H54 (cell line): ENCODE data around the gene LDAF1.
"Not testable (repeated sequence)": the region's sequence is repeated elsewhere in the genome, so short reads cannot be mapped to it uniquely, and the experiment has no call there.

Experiments
- DNase-seq: peaks from one replicate; pipeline ENCODE4 v3.0.0; 2011; ENCODE audit warnings: low spot score, mixed read lengths; ENCODE audit not compliant: insufficient read length
- FAIRE-seq: peaks from 3 replicates; lab custom pipeline; 2011; peaks lifted over from hg19 to GRCh38; lab: Jason Lieb, UNC
- POLR2A ChIP-seq: IDR thresholded peaks from 2 replicates; pipeline ENCODE4 v1.6.1; 2011; ENCODE audit warnings: low read depth, mild to moderate bottlenecking, low read length

The LDAF1 gene

GRCh38 chr16:21158208-21159110 lies at the start of gene LDAF1:
TSS of gene LDAF1 (plus strand) at chr16:21158674. CDS start at chr16:21161183, 2,509 bp downstream.
- peak; percentile 27 for FAIRE-seq
- peak; percentile 87 for DNase-seq
- TF ChIP-seq POLR2A, result peak; percentile 20; the same call in 1 of the 2 replicates

DNA sequence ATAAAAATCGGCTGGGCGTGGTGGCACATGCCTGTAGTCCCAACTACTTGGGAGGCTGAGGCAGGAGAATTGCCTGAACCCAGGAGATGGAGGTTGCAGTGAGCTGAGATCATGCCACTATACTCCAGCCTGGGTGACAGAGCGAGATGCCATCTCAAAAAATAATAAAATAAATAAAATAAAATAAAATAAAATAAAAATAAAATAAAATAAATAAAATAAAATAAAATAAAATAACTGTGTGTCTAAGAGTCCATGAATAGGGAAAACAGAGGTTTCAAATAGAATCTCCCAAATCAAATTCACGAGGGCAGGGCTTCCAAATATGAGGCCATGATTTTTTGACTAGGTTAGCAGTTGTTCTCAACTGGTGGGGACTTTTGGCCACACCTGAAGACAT lies 42.9 kb upstream of the LDAF1 start:
- not testable (repeated sequence) for FAIRE-seq, DNase-seq

DNA sequence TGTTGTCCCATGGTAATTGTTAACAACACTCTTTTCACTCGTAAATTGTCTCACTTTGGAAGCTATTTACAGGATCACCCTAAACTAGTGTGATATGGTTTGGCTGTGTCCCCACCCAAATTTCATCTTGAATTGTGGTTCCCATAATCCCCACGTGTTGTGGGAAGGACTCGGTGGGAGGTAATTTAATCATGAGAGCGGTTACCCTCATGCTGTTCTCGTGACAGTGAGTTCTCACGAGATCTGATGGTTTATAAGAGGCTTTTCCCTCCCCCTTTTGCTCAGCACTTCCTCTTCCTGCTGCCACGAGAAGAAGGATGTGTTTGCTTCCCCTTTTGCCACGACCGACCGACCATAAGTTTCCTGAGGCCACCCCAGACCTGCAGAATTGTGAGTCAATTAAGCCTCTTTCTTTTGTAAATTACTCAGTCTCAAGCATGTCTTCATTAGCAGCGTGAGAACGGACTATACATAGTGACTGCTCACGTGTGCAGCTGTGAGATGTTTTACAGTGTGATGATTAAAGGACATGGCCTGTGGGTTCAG lies 42.3 kb upstream of the LDAF1 start:
- no peak for TF ChIP-seq POLR2A
- FAIRE-seq (no peak), DNase-seq (no peak)

GRCh38 chr16:21117567-21117966 lies 40.9 kb upstream of the LDAF1 start:
- FAIRE-seq (no peak), DNase-seq (no peak)
- TF ChIP-seq POLR2A, result no peak

- FAIRE-seq, result no peak
- TF ChIP-seq POLR2A, result no peak
- DNase-seq, result no peak
Observed at GRCh38 chr16:21120976-21121520, 37.4 kb upstream of the LDAF1 start.

DNA sequence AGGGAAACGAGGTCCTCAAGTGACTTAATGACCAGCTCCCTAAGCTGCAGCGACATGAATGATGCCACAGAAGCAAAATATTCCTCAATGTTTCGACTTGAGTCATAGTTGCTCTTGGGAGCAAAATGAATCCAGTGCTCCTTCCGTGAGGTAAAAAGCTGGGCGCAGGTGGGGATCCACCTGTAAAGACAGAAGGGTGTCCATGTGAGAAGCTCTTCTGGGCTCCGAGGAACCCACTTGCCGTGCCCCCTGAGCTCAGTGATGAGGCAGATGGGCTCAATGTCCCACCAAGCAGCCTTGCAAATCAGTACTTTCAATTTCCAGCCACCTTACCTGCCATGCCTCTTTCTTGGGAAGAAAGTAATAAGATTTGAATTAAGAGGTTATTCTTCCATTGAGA lies 33.3 kb upstream of the LDAF1 start:
- no peak for TF ChIP-seq POLR2A
- no peak for DNase-seq
- no peak for FAIRE-seq

DNA sequence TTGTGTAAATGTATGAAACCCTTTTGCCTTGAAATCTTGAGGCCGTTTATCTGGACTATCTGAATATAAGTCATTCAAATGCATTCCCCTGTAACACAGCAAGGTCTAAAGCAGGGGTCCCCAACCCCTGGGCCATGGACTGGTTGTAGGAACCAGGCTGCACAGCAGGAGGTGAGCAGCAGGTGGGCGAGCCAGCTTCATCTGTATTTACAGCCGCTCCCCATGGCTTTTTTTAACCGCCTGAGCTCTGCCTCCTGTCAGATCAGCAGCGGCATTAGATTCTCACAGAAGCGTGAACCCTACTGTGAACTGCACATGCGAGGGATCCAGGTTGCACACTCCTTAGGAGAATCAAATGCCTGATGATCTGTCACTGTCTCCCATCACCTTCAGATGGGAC lies 32.0 kb upstream of the LDAF1 start:
- DNase-seq, result no peak
- FAIRE-seq, result no peak
- no peak for TF ChIP-seq POLR2A

DNA sequence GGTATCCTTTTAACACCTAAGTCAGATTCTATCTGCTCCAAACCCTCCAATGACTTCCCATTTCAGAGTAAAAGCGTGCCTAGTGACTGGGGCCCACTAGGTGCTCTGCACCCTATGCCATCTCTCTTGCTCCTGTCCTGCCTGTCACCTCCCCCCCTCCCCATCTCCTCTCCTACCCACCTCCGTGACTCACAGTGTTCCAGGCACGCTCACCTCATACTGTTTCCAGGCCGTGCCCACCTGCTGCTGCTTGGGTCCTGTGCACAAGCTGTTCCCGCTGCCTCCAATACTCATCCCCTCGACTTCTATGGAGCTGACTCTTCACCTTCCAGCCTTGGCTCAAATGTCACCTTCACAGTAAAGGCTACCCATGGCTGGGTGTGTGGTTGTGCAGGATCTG lies 29.5 kb upstream of the LDAF1 start:
- DNase-seq (no peak), FAIRE-seq (no peak)
- TF ChIP-seq POLR2A, result no peak

DNA sequence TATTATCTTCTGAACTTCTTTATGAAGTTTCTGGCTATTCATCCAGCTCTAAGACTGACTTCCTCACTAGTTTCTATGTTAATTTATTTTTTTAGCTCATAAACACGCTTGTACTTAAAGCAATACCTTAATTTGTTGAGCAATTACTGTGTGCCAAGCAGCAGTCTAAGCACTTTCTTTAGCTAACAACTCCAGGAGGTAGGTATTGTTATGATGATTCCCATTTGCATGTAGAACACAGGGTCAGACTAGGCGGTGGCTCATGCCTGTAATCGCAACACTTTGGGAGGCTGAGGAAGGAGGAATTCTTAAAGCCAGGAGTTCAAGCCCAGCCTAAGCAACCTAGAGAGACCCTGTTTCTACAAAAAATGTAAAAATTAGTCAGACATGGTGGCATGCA lies 27.7 kb upstream of the LDAF1 start:
- DNase-seq, result no peak
- no peak for FAIRE-seq
- no peak for TF ChIP-seq POLR2A

GRCh38 chr16:21134053-21134452 lies 24.4 kb upstream of the LDAF1 start:
- TF ChIP-seq POLR2A, result no peak
- FAIRE-seq, result no peak
- DNase-seq, result no peak

- no peak for FAIRE-seq
Observed at GRCh38 chr16:21145738-21146137, 12.7 kb upstream of the LDAF1 start.

DNA sequence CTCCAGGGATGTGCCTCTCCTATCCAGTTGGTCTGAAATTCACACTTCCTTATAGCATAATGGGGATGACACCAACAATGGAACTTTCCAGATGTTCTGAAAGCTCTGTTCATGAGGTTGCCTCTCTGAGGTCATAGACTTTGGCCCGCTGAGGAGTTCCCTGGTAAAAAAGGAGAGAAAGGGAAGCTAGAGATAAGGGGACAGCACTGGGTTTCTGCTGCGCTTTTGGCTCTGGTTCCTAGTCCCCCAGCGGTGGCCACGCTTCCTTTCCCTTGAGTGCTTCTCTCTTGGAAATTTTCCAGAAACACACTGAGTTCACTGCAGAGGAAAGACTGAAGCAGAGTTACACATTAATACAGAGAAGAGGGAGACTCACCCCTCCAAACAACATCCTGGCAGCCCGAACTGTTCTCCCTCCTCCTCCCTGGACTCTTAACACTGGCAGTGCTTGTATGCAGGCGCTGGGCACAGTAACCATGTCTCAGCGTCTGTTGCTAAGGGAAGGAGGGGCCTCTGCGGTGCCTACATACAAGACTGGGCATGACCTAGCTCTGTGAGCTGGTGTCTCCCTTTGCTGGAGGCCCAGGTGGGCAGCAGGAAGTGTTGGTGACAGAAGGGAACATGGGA lies 8.0 kb upstream of the LDAF1 start, which contains the start of gene DNAH3:
Gene DNAH3 (minus strand): TSS at position 472 of the 627 bp plus-strand sequence. CDS start 527 bp downstream, outside the sequence.
- DNase-seq (no peak), FAIRE-seq (no peak)
- no peak for TF ChIP-seq POLR2A

More at GRCh38 chr16:21145738-21146137, 12.7 kb upstream of the LDAF1 start:
- no peak for TF ChIP-seq POLR2A
- no peak for DNase-seq

- not testable (repeated sequence) for DNase-seq, FAIRE-seq
Observed at GRCh38 chr16:21152160-21153030, 6.1 kb upstream of the LDAF1 start.

- not testable (repeated sequence) for DNase-seq, FAIRE-seq
Observed at GRCh38 chr16:21153124-21153729, 5.2 kb upstream of the LDAF1 start.

DNA sequence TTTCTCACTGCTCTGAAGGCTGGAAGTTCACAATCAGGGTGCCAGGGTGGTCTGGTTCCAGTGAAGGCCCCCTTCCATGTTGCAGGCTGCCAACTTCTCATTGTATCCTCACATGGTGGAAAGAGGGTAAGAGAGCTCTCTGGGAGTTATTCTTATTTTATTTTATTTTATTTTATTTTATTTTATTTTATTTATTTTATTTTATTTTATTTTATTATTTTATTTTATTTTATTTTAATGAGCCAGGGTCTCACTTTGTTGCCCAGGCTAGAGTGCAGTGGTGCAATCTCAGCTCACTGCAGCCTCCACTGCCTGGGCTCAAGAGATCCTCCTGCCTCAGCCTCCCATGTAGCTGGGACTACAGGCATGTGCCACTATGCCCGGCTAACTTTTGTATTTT lies 2.5 kb upstream of the LDAF1 start:
- not testable (repeated sequence) for DNase-seq, FAIRE-seq
